ENCODE measurements around the gene ADARB2.

The ADARB2 gene

DNA sequence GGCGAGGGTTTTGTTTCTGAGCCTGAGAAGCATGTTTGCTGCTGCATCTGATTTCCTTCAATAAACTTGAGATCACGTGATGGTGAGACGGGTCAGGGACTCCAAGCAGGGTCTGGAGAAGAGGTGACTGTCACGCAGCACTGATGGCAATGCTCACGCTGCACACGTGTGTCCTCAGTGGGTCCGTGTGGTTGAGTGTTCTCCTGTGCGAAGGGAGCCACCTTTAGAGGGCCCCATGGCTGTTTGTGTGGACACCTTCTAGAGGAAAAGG lies 580.8 kb downstream of the ADARB2 start:
- TF ChIP-seq FOXP2 (optimal IDR thresholded peaks at IDR 0.05; ENCODE audit: borderline replicate concordance, extremely low read depth, extremely low read length, insufficient read depth) (no peak), POLR2AphosphoS5 (IDR thresholded peaks at IDR 0.05; ENCODE audit: low read depth, low read length) (no peak), TAF1 (IDR thresholded peaks at IDR 0.05; ENCODE audit: borderline replicate concordance, insufficient read depth, low read length) (no peak)
- TF ChIP-seq, protein P1, sequence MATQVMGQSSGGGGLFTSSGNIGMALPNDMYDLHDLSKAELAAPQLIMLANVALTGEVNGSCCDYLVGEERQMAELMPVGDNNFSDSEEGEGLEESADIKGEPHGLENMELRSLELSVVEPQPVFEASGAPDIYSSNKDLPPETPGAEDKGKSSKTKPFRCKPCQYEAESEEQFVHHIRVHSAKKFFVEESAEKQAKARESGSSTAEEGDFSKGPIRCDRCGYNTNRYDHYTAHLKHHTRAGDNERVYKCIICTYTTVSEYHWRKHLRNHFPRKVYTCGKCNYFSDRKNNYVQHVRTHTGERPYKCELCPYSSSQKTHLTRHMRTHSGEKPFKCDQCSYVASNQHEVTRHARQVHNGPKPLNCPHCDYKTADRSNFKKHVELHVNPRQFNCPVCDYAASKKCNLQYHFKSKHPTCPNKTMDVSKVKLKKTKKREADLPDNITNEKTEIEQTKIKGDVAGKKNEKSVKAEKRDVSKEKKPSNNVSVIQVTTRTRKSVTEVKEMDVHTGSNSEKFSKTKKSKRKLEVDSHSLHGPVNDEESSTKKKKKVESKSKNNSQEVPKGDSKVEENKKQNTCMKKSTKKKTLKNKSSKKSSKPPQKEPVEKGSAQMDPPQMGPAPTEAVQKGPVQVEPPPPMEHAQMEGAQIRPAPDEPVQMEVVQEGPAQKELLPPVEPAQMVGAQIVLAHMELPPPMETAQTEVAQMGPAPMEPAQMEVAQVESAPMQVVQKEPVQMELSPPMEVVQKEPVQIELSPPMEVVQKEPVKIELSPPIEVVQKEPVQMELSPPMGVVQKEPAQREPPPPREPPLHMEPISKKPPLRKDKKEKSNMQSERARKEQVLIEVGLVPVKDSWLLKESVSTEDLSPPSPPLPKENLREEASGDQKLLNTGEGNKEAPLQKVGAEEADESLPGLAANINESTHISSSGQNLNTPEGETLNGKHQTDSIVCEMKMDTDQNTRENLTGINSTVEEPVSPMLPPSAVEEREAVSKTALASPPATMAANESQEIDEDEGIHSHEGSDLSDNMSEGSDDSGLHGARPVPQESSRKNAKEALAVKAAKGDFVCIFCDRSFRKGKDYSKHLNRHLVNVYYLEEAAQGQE (IDR thresholded peaks at IDR 0.05; ENCODE audit: insufficient read depth in 1 of 2, low read depth in 2 of 2, low read length in 2 of 2), result no peak

GRCh38 chr10:1155791-1156615 lies 581.3 kb downstream of the ADARB2 start:
- no peak for TF ChIP-seq FOXP2 (optimal IDR thresholded peaks at IDR 0.05; ENCODE audit: borderline replicate concordance, extremely low read depth, extremely low read length, insufficient read depth)
- no peak for TF ChIP-seq SIN3A (IDR thresholded peaks at IDR 0.05; ENCODE audit: borderline replicate concordance, insufficient read depth, low read length)
- no peak for TF ChIP-seq TAF1 (IDR thresholded peaks at IDR 0.05; ENCODE audit: borderline replicate concordance, insufficient read depth, low read length)
- TF ChIP-seq, protein P1 (IDR thresholded peaks at IDR 0.05; ENCODE audit: insufficient read depth in 1 of 2, low read depth in 2 of 2, low read length in 2 of 2), result no peak
- TF ChIP-seq POLR2AphosphoS5 (IDR thresholded peaks at IDR 0.05; ENCODE audit: low read depth, low read length), result no peak

DNA sequence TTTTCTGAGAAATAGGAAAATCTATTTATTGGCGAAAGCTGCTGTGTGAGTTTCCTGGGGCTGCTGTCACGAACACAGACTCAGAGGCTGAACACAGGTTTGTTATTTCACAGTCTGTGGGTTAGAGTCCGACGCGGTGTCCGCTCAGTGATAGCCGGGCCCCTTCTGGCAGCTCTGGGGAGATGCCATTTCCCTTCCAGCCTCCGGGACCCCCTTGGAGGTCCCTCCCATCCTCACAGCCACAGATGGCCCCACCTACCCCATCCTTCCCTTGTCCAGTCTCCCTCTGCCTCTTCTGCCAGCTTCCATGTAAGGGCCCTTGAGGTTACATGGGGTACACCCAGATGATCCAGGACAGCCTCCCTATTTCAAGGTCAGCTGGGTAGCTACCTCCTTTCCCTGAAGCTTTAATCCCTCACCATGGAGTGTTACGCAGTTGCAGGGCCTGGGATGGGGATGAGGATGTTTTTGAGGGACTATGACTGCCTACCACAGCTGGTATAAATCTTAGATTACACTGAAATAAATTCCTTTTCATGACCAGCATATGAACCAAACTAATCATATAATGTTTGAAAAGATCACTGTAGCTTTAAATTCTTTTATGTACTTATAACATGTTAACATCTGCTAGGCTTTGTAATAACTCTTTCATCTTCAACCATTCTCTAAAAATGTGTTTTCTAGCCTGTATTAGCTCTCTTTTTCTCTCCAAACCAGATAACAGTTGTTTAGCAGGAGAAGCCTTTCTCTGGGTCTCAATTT lies 582.6 kb downstream of the ADARB2 start:
- TF ChIP-seq FOXP2 (optimal IDR thresholded peaks at IDR 0.05; ENCODE audit: borderline replicate concordance, extremely low read depth, extremely low read length, insufficient read depth) (no peak), TAF1 (IDR thresholded peaks at IDR 0.05; ENCODE audit: borderline replicate concordance, insufficient read depth, low read length) (no peak), POLR2AphosphoS5 (IDR thresholded peaks at IDR 0.05; ENCODE audit: low read depth, low read length) (no peak), SIN3A (IDR thresholded peaks at IDR 0.05; ENCODE audit: borderline replicate concordance, insufficient read depth, low read length) (no peak)
- TF ChIP-seq, protein P1 (IDR thresholded peaks at IDR 0.05; ENCODE audit: insufficient read depth in 1 of 2, low read depth in 2 of 2, low read length in 2 of 2), result no peak

DNA sequence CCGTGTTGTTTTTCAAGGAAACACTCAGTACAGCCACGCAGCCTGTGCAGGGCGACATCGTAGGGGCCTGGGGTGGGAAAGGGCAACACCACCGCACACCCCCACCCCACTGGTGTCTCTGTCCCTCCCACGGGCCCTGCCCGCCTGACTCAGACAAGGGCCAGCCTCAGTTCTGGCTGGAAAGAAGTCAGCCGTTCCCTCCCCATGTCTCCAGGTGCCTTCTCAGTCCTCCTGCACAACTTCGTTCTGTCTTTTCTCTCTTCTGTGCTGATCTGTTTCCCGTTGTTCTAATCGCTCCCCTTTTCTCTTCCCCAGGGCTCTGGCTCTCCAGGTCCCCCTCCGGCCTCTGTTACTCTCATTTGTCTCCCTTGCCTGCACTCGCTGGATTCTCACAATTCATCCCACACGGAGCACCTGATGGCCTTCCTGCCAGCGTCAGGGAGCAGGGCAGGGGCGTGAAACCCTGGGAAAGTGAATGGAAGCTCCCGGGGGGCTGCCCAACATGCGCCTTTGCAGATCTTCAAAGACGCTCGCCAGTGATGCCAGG lies 583.4 kb downstream of the ADARB2 start:
- no peak for TF ChIP-seq POLR2AphosphoS5 (IDR thresholded peaks at IDR 0.05; ENCODE audit: low read depth, low read length)
- no peak for TF ChIP-seq SIN3A (IDR thresholded peaks at IDR 0.05; ENCODE audit: borderline replicate concordance, insufficient read depth, low read length)
- TF ChIP-seq TAF1 (IDR thresholded peaks at IDR 0.05; ENCODE audit: borderline replicate concordance, insufficient read depth, low read length), result no peak
- TF ChIP-seq FOXP2 (optimal IDR thresholded peaks at IDR 0.05; ENCODE audit: borderline replicate concordance, extremely low read depth, extremely low read length, insufficient read depth), result no peak
- TF ChIP-seq, protein P1 (IDR thresholded peaks at IDR 0.05; ENCODE audit: insufficient read depth in 1 of 2, low read depth in 2 of 2, low read length in 2 of 2), result no peak
